Breast epithelium (tissue), 4 donors: ENCODE results near the gene GARIN5A. TPM values are rescaled to one million over a fixed set of nuclear protein-coding genes. Genes with fewer than 3 reads are reported as not detected.

Experiments
- DNase-seq, 2 donors: peaks; one replicate each; pipeline ENCODE4 v3.0.0-alpha.2; 2019; ENCODE audit warnings: low spot score in 2 of 2
- H3K27ac ChIP-seq, 2 donors: fragments of 200-600 bp; sonication (generic) in 1 of 2; one replicate each; pipeline ENCODE4 v1.5.1; 2016 to 2019; ENCODE audit warnings: mild to moderate bottlenecking in 1 of 2
- H3K27me3 ChIP-seq, 2 donors: fragments of 200-600 bp; sonication (generic) in 1 of 2; one replicate each; pipeline versions ENCODE4 v1.5.1 to v1.6.0; 2017 to 2019; ENCODE audit warnings: control low read depth in 1 of 2, mild to moderate bottlenecking in 1 of 2
- H3K36me3 ChIP-seq: fragments of 200-600 bp; one replicate; pipeline ENCODE4 v1.5.1; 2019
- H3K4me1 ChIP-seq, 2 donors: fragments of 200-600 bp; sonication (generic); one replicate each; pipeline ENCODE4 v1.5.1; 2016 to 2019; ENCODE audit warnings: control low read depth in 1 of 2
- H3K4me3 ChIP-seq, 3 donors: fragments of 200-600 bp; sonication (generic); 1 replicate in 2 of 3; 2 replicates in 1 of 3; pipeline ENCODE4 v1.5.1; 2016 to 2019; ENCODE audit warnings: mild to moderate bottlenecking in 3 of 3, moderate library complexity in 2 of 3
- H3K9me3 ChIP-seq, 2 donors: fragments of 200-600 bp; sonication (generic) in 1 of 2; one replicate each; pipeline ENCODE4 v1.5.1; 2016 to 2019; ENCODE audit warnings: control low read depth in 1 of 2
- POLR2A ChIP-seq: fragments of 450-650 bp; IDR thresholded peaks from one replicate; pipeline ENCODE4 v1.6.1; 2016; ENCODE audit warnings: antibody characterized with exemption, mild to moderate bottlenecking, moderate library complexity
- POLR2AphosphoS5 ChIP-seq, 3 donors: sonication (generic); formaldehyde crosslinking; IDR thresholded peaks; one replicate each; pipeline ENCODE4 v1.6.1; 2017; ENCODE audit warnings: antibody characterized with exemption in 3 of 3
- intact Hi-C: fragments of 100-400 bp; cut with DNase I; formaldehyde crosslinking; loops from one replicate; pipeline ENCODE4 v1.15.1; 2023; ENCODE audit warnings: low total_unique reads
- total RNA-seq, 3 donors: library from RNA; depleted of rRNA; stranded (reverse); fragments of >200 nt; gene quantifications; one replicate each; pipeline ENCODE4 v1.1.0, GENCODE V29; 2016
- TF ChIP-seq, protein P1 (sequence below), 3 donors: fragments of 450-650 bp; IDR thresholded peaks; one replicate each; pipeline ENCODE4 v1.5.1; 2016 to 2017; ENCODE audit warnings: antibody characterized with exemption in 3 of 3, mild to moderate bottlenecking in 3 of 3, moderate library complexity in 3 of 3

The GARIN5A gene
- total RNA-seq, 3 donors from 2014 or later, result 0.98 to 1.3 (median 1.1) TPM

DNA sequence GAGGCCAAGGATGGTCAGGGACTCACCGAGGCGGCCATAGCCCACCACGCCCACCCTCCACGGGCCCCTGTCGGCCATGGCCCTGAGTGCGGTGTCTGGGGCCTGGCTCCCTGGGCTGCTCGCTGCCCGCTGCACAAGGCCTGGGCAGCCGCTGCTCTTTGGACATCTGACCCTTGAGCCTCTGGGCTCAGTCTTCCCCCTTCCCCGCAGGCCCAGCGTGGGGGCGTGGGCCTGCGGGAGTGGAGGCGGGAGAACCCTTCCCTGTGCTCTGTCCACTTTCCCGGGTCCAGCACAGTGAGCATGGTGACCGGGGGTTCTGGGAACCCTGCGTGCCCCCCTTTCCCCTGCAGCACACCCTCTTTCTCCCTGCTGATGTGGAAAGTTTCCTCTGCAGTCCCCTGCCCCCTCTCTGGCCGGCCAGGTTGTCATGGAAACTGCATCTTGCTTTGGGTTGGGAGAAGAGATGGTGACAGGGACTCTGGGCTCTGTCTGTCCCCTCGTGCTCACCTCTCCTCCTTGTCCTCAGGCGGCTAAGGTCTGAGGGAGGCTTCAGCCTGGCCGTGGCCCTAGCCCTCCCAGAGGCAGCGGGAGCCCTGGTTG is 37.2 kb upstream of the GARIN5A start, which contains the start of gene ASPDH:
Gene ASPDH, minus strand, starts transcription at position 168 of the 600 bp plus-strand sequence. Its CDS starts 90 bp downstream, at position 78.
- intact Hi-C loops, result no loop called here

GRCh38 chr19:50512999-50513745 is 36.5 kb upstream of the GARIN5A start:
- no peaks in the 10 kb centered on the region for H3K36me3 ChIP-seq
- TF ChIP-seq POLR2A, result no peak
- no peak for TF ChIP-seq POLR2AphosphoS5 (IDR thresholded peaks at IDR 0.05)
- TF ChIP-seq, protein P1, sequence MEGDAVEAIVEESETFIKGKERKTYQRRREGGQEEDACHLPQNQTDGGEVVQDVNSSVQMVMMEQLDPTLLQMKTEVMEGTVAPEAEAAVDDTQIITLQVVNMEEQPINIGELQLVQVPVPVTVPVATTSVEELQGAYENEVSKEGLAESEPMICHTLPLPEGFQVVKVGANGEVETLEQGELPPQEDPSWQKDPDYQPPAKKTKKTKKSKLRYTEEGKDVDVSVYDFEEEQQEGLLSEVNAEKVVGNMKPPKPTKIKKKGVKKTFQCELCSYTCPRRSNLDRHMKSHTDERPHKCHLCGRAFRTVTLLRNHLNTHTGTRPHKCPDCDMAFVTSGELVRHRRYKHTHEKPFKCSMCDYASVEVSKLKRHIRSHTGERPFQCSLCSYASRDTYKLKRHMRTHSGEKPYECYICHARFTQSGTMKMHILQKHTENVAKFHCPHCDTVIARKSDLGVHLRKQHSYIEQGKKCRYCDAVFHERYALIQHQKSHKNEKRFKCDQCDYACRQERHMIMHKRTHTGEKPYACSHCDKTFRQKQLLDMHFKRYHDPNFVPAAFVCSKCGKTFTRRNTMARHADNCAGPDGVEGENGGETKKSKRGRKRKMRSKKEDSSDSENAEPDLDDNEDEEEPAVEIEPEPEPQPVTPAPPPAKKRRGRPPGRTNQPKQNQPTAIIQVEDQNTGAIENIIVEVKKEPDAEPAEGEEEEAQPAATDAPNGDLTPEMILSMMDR (IDR thresholded peaks at IDR 0.05), result no peak
- H3K9me3 ChIP-seq, result no peaks in the 10 kb centered on the region
- DNase-seq, result no peak
- H3K4me3 ChIP-seq, result no peak overlapping the region
- H3K27me3 ChIP-seq, result peaks cover 0 to 26% of the 10 kb centered on the region in 2 donors
- no peak overlapping the region for H3K27ac ChIP-seq
- intact Hi-C loops, result no loop called here
- peaks cover 7% of the 10 kb centered on the region in 2 donors for H3K4me1 ChIP-seq

More for the DNA sequence above, 37.2 kb upstream of the GARIN5A start, which contains the start of gene ASPDH:
- Histone ChIP-seq H3K36me3 (no peaks in the 10 kb centered on the region), H3K27me3 (peaks cover 0 to 26% of the 10 kb centered on the region in 2 donors), H3K4me3 (no peak within 1 kb of the TSS), H3K4me1 (peaks cover 7% of the 10 kb centered on the region in 2 donors), H3K9me3 (no peaks in the 10 kb centered on the region), H3K27ac (no peak within 1 kb of the TSS)
- no peak for DNase-seq
- TF ChIP-seq, protein P1 (IDR thresholded peaks at IDR 0.05), result no peak
- TF ChIP-seq POLR2AphosphoS5 (IDR thresholded peaks at IDR 0.05), result no peak
- TF ChIP-seq POLR2A, result no peak

DNA sequence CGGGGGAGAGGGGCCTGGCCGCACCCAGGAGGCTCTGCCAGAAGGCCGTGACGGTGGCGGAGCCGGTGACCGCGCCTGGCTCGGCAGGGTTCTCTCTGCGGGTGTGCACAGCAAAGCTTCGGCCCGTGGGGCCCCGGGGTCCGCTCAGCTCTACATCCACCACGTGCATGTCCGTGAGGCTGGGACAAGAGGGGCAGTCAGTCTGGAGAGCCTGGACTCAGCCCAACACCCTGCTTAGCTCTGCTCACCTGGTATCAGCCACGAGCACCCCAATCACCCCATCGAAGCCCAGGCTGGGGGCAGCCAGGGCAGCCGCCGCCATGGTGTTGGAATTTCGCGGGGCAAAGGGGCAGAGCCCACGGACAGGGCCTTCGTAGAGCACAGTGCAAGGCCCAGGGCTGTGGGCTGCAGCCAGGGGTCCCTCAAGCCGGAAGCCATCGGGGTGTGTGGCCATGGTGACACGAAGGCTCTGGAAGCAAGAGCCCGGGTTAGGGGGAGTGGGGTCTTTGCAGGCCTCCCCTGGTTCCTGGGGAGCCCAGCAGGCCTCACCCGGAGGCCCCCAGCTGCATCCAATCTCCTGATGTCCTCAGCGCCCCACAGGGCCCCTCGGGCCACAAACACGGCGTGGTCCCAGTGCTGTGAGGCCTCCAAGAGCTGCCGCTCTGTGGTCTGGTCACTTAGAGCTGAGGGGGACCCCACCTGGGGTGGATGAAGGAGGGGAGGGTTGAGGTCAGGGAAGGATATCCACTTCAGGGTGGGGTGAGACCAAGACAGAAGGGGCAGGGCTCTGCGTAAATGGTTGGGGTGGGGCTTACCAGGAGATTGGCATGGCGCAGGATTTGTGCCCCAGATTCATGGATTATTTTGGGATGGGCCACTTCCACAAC is 35.7 kb upstream of the GARIN5A start:
- Histone ChIP-seq H3K4me3 (peak overlapping the region in 2 of 3 donors; percentile 76 to 92), H3K36me3 (no peaks in the 10 kb centered on the region), H3K4me1 (peaks cover 7% of the 10 kb centered on the region in 2 donors), H3K27ac (peak overlapping the region in 1 of 2 donors; percentile 87), H3K27me3 (peaks cover 0 to 22% of the 10 kb centered on the region in 2 donors), H3K9me3 (no peaks in the 10 kb centered on the region)
- intact Hi-C loops, result no loop called here
- no peak for DNase-seq
- TF ChIP-seq POLR2AphosphoS5 (IDR thresholded peaks at IDR 0.05) (no peak), POLR2A (no peak)
- TF ChIP-seq, protein P1 (IDR thresholded peaks at IDR 0.05), result no peak

GRCh38 chr19:50511069-50511822 is 34.6 kb upstream of the GARIN5A start, which contains the start of gene JOSD2:
Gene JOSD2, minus strand, starts transcription at chr19:50511191. Its CDS starts 760 bp downstream, at chr19:50510431.
- H3K27ac ChIP-seq, result peak within 1 kb of the TSS; percentile 87 to 89
- no peaks in the 10 kb centered on the region for H3K36me3 ChIP-seq
- intact Hi-C loops, result no loop called here
- H3K4me1 ChIP-seq, result peaks cover 7% of the 10 kb centered on the region in 2 donors
- peak within 1 kb of the TSS; percentile 76 to 92 (median 81) for H3K4me3 ChIP-seq
- DNase-seq, result peak; percentile 97 to 99
- TF ChIP-seq, protein P1 (IDR thresholded peaks at IDR 0.05), result peak in 1 of 3 donors; percentile 37
- TF ChIP-seq POLR2A, result no peak
- peak; percentile 85 to 96 (median 93) for TF ChIP-seq POLR2AphosphoS5 (IDR thresholded peaks at IDR 0.05)
- peaks cover 0 to 18% of the 10 kb centered on the region in 2 donors for H3K27me3 ChIP-seq
- no peaks in the 10 kb centered on the region for H3K9me3 ChIP-seq
